Mesodermal cell (in vitro differentiated cells): ENCODE data around the gene BRD8.

Experiments used
- H3K27ac ChIP-seq: 2 replicates; pipeline ENCODE4 v1.7.0; 2013; ENCODE audit warnings: mild to moderate bottlenecking, low read depth, low read length, moderate library complexity; ENCODE audit not compliant: severe bottlenecking
- H3K36me3 ChIP-seq: 2 replicates; pipeline ENCODE4 v1.7.1; 2013; ENCODE audit warnings: mild to moderate bottlenecking, low read length, moderate library complexity; ENCODE audit not compliant: control insufficient read depth, insufficient read depth
- H3K4me1 ChIP-seq: one replicate; pipeline ENCODE4 v1.7.1; 2013; ENCODE audit warnings: mild to moderate bottlenecking, low read length; ENCODE audit not compliant: insufficient read depth, control insufficient read depth, poor library complexity, severe bottlenecking
- H3K4me3 ChIP-seq: 2 replicates; pipeline ENCODE4 v1.7.0; 2013; ENCODE audit warnings: low read length, control low read depth, mild to moderate bottlenecking; ENCODE audit not compliant: insufficient read depth, poor library complexity, severe bottlenecking; ENCODE audit errors: extremely low read depth
- H3K9me3 ChIP-seq: 2 replicates; pipeline ENCODE4 v1.7.1; 2013; ENCODE audit warnings: mild to moderate bottlenecking, low read length, moderate library complexity; ENCODE audit not compliant: control insufficient read depth
- WGBS, 2 experiments: methylation state at CpG; one replicate each; pipeline ENCODE4 v1.1.5; 2013; ENCODE audit warnings: missing lambda C conversion rate in 2 of 2; ENCODE audit not compliant: insufficient coverage in 2 of 2; 5-methylcytosine and 5-hydroxymethylcytosine counted together

The BRD8 gene

GRCh38 chr5:138102454-138103318, 75.7 kb downstream of the BRD8 start:
- H3K36me3 ChIP-seq: no peaks in the 10 kb centered on the region
- H3K27ac ChIP-seq: no peak overlapping the region
- H3K9me3 ChIP-seq: no peaks in the 10 kb centered on the region
- H3K4me1 ChIP-seq: no peaks in the 10 kb centered on the region
- H3K4me3 ChIP-seq: no peak overlapping the region
- 64 to 66% methylated on average over 5 to 6 of the region's 7 CpGs for WGBS, 2 experiments

- 94 to 97% methylated on average over 2 to 10 of the region's 11 CpGs for WGBS, 2 experiments
- H3K9me3 ChIP-seq: no peaks in the 10 kb centered on the region
- H3K4me3 ChIP-seq: no peak overlapping the region
- H3K4me1 ChIP-seq: no peaks in the 10 kb centered on the region
- H3K36me3 ChIP-seq: no peaks in the 10 kb centered on the region
- no peak overlapping the region for H3K27ac ChIP-seq
These were observed 81.2 kb downstream of the BRD8 start for GRCh38 chr5:138096997-138097828.

- Histone ChIP-seq H3K4me1 (no peaks in the 10 kb centered on the region), H3K36me3 (no peaks in the 10 kb centered on the region), H3K4me3 (no peak overlapping the region), H3K27ac (no peak overlapping the region), H3K9me3 (no peaks in the 10 kb centered on the region)
- 100% methylated on average over 1 of the region's 2 CpGs for WGBS, 2 experiments
These were observed 82.1 kb downstream of the BRD8 start for GRCh38 chr5:138096363-138096762.

- WGBS, 2 experiments: 8% methylated on average over 2 of the region's 4 CpGs; no CpG with 5 or more reads in 1 of the 2 experiments
- Histone ChIP-seq H3K4me3 (no peak overlapping the region), H3K9me3 (no peaks in the 10 kb centered on the region), H3K36me3 (no peaks in the 10 kb centered on the region), H3K4me1 (no peaks in the 10 kb centered on the region), H3K27ac (no peak overlapping the region)
These were observed 83.1 kb downstream of the BRD8 start for GRCh38 chr5:138095100-138095907.

- H3K36me3 ChIP-seq: no peaks in the 10 kb centered on the region
- no peaks in the 10 kb centered on the region for H3K9me3 ChIP-seq
- no peaks in the 10 kb centered on the region for H3K4me1 ChIP-seq
- H3K4me3 ChIP-seq: no peak overlapping the region
- no CpG with 5 or more reads among the region's 1 CpG for WGBS, 2 experiments
- no peak overlapping the region for H3K27ac ChIP-seq
These were observed 85.4 kb downstream of the BRD8 start for GRCh38 chr5:138093036-138093435.

GRCh38 chr5:138092301-138092700, 86.1 kb downstream of the BRD8 start:
- WGBS, 2 experiments: 43% methylated on average over 1 of the region's 1 CpG; no CpG with 5 or more reads in 1 of the 2 experiments
- Histone ChIP-seq H3K4me3 (no peak overlapping the region), H3K9me3 (no peaks in the 10 kb centered on the region), H3K36me3 (no peaks in the 10 kb centered on the region), H3K4me1 (no peaks in the 10 kb centered on the region), H3K27ac (no peak overlapping the region)

- H3K4me1 ChIP-seq: no peaks in the 10 kb centered on the region
- 92 to 100% methylated on average over 2 of the region's 4 CpGs for WGBS, 2 experiments
- H3K9me3 ChIP-seq: no peaks in the 10 kb centered on the region
- no peaks in the 10 kb centered on the region for H3K36me3 ChIP-seq
- H3K4me3 ChIP-seq: no peak overlapping the region
- H3K27ac ChIP-seq: no peak overlapping the region
These were observed 86.7 kb downstream of the BRD8 start for GRCh38 chr5:138091685-138092084.
